ENCODE data around the gene TM9SF3. TPM values are rescaled to one million over a fixed set of nuclear protein-coding genes. Genes with fewer than 3 reads are reported as not detected.

TM9SF3 gene
- total RNA-seq, 1 experiment from 2014 or later: 79.3 TPM

DNA sequence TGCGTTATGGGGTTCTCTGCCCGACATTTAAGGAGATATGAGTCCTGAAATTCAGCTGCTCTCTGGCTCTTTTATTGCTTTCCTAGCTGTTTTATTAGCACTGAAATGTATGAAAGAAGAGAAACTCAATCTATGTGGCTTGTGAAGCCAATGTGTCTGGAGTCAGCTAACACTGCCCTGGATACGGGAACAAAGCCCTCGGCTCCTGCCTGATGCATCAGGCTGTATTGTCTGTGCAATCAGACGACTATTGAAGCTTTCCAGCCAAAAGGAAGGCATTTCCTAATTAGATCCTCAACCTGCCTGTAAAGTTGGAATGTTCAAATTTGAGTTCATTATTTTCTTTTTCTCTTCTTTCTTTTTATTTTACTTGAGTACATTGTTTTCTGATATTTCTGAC is 22.0 kb upstream of the TM9SF3 start:
- no TSS peak for BruUV-seq (replicated peaks)
- no peak for DNase-seq (ENCODE audit: low read depth, low spot score)
- Histone ChIP-seq H3K36me3 (ENCODE audit: control insufficient read depth in 1 of 2, insufficient read depth in 2 of 2, low read length in 2 of 2) (no peaks in the 10 kb centered on the region), H4K20me1 (ENCODE audit: insufficient read depth) (no peaks in the 10 kb centered on the region), H3K79me2 (ENCODE audit: insufficient read depth, low read length) (no peaks in the 10 kb centered on the region), H3K4me3 (replicated peaks in 1 of 2; ENCODE audit: low read depth in 1 of 2, low read length in 2 of 2) (no peak overlapping the region), H3K27ac (ENCODE audit: low read depth, low read length) (no peak overlapping the region), H2AFZ (ENCODE audit: low read depth, low read length, poor library complexity, severe bottlenecking) (no peak overlapping the region), H3K27me3 (ENCODE audit: insufficient read depth, low read length) (no peaks in the 10 kb centered on the region), H3K4me2 (ENCODE audit: low read length) (no peak overlapping the region), H3K4me1 (ENCODE audit: control insufficient read depth in 1 of 2, insufficient read depth in 2 of 2, low read length in 2 of 2) (peaks cover 11 to 27% of the 10 kb centered on the region in 2 experiments), H3K9me3 (ENCODE audit: control insufficient read depth in 1 of 2, insufficient read depth in 1 of 2, low read depth in 1 of 2, low read length in 2 of 2) (no peaks in the 10 kb centered on the region), H3K9me2 (ENCODE audit: insufficient read depth) (no peaks in the 10 kb centered on the region; the same call in 1 of the 2 replicates), H3K9ac (ENCODE audit: low read length) (no peak overlapping the region)
- ChIA-PET CTCF (no interaction called here), POLR2A (no interaction called here), RAD21 (ENCODE audit: low non-redundant PET in 1 of 2, low total read pairs in 2 of 2, uncharacterized antibody in 2 of 2, unreplicated experiment in 2 of 2) (no interaction called here)
- TF ChIP-seq ZBTB33 (IDR thresholded peaks at IDR 0.05; ENCODE audit: extremely low read depth, insufficient replicate concordance, low read length) (no peak), FOSL1 (IDR thresholded peaks at IDR 0.05; ENCODE audit: low read depth) (no peak), CBX3 (IDR thresholded peaks at IDR 0.05; ENCODE audit: low read depth) (no peak), MAX (IDR thresholded peaks at IDR 0.05) (no peak), ZFX (IDR thresholded peaks at IDR 0.05) (no peak), SIN3A (IDR thresholded peaks at IDR 0.05; ENCODE audit: low read depth) (no peak), REST (IDR thresholded peaks at IDR 0.05; ENCODE audit: low read depth) (no peak), SRF (IDR thresholded peaks at IDR 0.05; ENCODE audit: low read depth) (no peak), EZH2 (IDR thresholded peaks at IDR 0.05) (no peak), EGR1 (IDR thresholded peaks at IDR 0.05; ENCODE audit: low read depth) (no peak), RAD21 (IDR thresholded peaks at IDR 0.05; ENCODE audit: low read depth) (no peak), EZH2phosphoT487 (IDR thresholded peaks at IDR 0.05; ENCODE audit: borderline replicate concordance) (no peak), POLR2AphosphoS5 (IDR thresholded peaks at IDR 0.05; ENCODE audit: low read depth, low read length) (no peak), YY1 (IDR thresholded peaks at IDR 0.05; ENCODE audit: extremely low read depth, insufficient replicate concordance, low read depth, low read length) (no peak), TCF7L2 (IDR thresholded peaks at IDR 0.05; ENCODE audit: borderline replicate concordance, extremely low read depth, insufficient read depth, insufficient read length) (no peak), POLR2A (IDR thresholded peaks at IDR 0.05; ENCODE audit: borderline replicate concordance, extremely low read depth, insufficient read depth, insufficient read length) (no peak), CEBPB (IDR thresholded peaks at IDR 0.05; ENCODE audit: low read depth) (no peak), ZNF274 (IDR thresholded peaks at IDR 0.05; ENCODE audit: low read depth, low read length) (no peak)
- TF ChIP-seq, protein P1, sequence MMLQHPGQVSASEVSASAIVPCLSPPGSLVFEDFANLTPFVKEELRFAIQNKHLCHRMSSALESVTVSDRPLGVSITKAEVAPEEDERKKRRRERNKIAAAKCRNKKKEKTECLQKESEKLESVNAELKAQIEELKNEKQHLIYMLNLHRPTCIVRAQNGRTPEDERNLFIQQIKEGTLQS (IDR thresholded peaks at IDR 0.05): no peak
- TF ChIP-seq, protein P2, sequence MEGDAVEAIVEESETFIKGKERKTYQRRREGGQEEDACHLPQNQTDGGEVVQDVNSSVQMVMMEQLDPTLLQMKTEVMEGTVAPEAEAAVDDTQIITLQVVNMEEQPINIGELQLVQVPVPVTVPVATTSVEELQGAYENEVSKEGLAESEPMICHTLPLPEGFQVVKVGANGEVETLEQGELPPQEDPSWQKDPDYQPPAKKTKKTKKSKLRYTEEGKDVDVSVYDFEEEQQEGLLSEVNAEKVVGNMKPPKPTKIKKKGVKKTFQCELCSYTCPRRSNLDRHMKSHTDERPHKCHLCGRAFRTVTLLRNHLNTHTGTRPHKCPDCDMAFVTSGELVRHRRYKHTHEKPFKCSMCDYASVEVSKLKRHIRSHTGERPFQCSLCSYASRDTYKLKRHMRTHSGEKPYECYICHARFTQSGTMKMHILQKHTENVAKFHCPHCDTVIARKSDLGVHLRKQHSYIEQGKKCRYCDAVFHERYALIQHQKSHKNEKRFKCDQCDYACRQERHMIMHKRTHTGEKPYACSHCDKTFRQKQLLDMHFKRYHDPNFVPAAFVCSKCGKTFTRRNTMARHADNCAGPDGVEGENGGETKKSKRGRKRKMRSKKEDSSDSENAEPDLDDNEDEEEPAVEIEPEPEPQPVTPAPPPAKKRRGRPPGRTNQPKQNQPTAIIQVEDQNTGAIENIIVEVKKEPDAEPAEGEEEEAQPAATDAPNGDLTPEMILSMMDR (IDR thresholded peaks at IDR 0.05 in 2 of 3, conservative IDR thresholded peaks at IDR 0.05 in 1 of 3; ENCODE audit: borderline replicate concordance in 1 of 3, insufficient read depth in 1 of 3, low read depth in 2 of 3, low read length in 2 of 3): no peak
- no peak for ATAC-seq
- intact Hi-C loops (cut with micrococcal nuclease): no loop called here

Data from HCT116 (cell line).